ENCODE results near the gene MTHFD1. TPM values are rescaled to one million over a fixed set of nuclear protein-coding genes. Genes with fewer than 3 reads are reported as not detected.

MTHFD1 gene
- total RNA-seq, 1 experiment from 2014 or later, result 226 TPM

DNA sequence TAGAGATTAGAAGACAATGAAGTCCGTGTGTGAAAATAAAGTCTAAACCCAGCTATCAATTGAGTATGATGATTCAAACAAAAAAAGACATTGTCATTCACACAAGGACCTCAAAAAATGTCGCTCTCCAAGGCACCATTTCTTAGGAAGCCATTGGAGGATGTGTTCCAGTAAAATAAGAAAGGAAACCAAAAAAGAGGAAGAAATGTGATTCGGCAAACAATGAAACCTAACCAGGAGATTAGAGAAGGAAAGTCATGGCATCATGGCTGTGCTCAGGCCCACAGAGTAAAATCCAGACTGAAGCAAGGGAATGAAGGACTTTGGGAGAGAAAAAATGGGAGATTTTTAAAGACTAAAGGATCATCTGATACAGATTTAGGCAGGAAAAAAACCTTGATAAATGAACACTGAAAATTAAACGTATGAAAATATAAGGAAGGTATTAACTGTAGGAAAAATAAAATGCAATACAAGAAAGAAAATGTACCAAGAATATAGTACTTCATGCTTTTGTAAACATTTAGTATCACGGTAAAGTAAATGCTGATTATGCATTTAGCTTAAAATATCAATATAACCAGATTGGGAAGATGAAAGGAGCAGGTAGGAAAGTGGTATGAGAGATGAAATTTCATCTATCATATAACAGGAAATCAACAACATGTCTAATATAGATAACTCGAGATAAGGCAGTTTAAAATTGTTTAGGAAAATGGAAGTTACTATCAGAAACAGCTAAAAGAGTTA is 38.2 kb upstream of the MTHFD1 start (continued):
- TF ChIP-seq, protein P1, sequence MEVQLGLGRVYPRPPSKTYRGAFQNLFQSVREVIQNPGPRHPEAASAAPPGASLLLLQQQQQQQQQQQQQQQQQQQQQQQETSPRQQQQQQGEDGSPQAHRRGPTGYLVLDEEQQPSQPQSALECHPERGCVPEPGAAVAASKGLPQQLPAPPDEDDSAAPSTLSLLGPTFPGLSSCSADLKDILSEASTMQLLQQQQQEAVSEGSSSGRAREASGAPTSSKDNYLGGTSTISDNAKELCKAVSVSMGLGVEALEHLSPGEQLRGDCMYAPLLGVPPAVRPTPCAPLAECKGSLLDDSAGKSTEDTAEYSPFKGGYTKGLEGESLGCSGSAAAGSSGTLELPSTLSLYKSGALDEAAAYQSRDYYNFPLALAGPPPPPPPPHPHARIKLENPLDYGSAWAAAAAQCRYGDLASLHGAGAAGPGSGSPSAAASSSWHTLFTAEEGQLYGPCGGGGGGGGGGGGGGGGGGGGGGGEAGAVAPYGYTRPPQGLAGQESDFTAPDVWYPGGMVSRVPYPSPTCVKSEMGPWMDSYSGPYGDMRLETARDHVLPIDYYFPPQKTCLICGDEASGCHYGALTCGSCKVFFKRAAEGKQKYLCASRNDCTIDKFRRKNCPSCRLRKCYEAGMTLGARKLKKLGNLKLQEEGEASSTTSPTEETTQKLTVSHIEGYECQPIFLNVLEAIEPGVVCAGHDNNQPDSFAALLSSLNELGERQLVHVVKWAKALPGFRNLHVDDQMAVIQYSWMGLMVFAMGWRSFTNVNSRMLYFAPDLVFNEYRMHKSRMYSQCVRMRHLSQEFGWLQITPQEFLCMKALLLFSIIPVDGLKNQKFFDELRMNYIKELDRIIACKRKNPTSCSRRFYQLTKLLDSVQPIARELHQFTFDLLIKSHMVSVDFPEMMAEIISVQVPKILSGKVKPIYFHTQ (CRISPR knock-in tag; IDR thresholded peaks at IDR 0.05), result no peak
- TF ChIP-seq FOXP1 (CRISPR knock-in tag; IDR thresholded peaks at IDR 0.05; ENCODE audit: borderline replicate concordance), result no peak
- TF ChIP-seq MXD4 (CRISPR knock-in tag; IDR thresholded peaks at IDR 0.05; ENCODE audit: borderline replicate concordance), result no peak
- TF ChIP-seq, protein P2, sequence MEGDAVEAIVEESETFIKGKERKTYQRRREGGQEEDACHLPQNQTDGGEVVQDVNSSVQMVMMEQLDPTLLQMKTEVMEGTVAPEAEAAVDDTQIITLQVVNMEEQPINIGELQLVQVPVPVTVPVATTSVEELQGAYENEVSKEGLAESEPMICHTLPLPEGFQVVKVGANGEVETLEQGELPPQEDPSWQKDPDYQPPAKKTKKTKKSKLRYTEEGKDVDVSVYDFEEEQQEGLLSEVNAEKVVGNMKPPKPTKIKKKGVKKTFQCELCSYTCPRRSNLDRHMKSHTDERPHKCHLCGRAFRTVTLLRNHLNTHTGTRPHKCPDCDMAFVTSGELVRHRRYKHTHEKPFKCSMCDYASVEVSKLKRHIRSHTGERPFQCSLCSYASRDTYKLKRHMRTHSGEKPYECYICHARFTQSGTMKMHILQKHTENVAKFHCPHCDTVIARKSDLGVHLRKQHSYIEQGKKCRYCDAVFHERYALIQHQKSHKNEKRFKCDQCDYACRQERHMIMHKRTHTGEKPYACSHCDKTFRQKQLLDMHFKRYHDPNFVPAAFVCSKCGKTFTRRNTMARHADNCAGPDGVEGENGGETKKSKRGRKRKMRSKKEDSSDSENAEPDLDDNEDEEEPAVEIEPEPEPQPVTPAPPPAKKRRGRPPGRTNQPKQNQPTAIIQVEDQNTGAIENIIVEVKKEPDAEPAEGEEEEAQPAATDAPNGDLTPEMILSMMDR (IDR thresholded peaks at IDR 0.05), result no peak
- no peak for TF ChIP-seq ZNF138 (CRISPR knock-in tag; conservative IDR thresholded peaks at IDR 0.05)
- no peak for TF ChIP-seq FOXJ3 (CRISPR knock-in tag; IDR thresholded peaks at IDR 0.05; ENCODE audit: borderline replicate concordance)
- TF ChIP-seq, protein P3, sequence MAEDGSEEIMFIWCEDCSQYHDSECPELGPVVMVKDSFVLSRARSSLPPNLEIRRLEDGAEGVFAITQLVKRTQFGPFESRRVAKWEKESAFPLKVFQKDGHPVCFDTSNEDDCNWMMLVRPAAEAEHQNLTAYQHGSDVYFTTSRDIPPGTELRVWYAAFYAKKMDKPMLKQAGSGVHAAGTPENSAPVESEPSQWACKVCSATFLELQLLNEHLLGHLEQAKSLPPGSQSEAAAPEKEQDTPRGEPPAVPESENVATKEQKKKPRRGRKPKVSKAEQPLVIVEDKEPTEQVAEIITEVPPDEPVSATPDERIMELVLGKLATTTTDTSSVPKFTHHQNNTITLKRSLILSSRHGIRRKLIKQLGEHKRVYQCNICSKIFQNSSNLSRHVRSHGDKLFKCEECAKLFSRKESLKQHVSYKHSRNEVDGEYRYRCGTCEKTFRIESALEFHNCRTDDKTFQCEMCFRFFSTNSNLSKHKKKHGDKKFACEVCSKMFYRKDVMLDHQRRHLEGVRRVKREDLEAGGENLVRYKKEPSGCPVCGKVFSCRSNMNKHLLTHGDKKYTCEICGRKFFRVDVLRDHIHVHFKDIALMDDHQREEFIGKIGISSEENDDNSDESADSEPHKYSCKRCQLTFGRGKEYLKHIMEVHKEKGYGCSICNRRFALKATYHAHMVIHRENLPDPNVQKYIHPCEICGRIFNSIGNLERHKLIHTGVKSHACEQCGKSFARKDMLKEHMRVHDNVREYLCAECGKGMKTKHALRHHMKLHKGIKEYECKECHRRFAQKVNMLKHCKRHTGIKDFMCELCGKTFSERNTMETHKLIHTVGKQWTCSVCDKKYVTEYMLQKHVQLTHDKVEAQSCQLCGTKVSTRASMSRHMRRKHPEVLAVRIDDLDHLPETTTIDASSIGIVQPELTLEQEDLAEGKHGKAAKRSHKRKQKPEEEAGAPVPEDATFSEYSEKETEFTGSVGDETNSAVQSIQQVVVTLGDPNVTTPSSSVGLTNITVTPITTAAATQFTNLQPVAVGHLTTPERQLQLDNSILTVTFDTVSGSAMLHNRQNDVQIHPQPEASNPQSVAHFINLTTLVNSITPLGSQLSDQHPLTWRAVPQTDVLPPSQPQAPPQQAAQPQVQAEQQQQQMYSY (CRISPR knock-in tag; IDR thresholded peaks at IDR 0.05), result no peak
- TF ChIP-seq, protein P4, sequence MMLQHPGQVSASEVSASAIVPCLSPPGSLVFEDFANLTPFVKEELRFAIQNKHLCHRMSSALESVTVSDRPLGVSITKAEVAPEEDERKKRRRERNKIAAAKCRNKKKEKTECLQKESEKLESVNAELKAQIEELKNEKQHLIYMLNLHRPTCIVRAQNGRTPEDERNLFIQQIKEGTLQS (CRISPR knock-in tag; conservative IDR thresholded peaks at IDR 0.05), result no peak
- TF ChIP-seq GTF2I (CRISPR knock-in tag; conservative IDR thresholded peaks at IDR 0.05), result no peak

DNA sequence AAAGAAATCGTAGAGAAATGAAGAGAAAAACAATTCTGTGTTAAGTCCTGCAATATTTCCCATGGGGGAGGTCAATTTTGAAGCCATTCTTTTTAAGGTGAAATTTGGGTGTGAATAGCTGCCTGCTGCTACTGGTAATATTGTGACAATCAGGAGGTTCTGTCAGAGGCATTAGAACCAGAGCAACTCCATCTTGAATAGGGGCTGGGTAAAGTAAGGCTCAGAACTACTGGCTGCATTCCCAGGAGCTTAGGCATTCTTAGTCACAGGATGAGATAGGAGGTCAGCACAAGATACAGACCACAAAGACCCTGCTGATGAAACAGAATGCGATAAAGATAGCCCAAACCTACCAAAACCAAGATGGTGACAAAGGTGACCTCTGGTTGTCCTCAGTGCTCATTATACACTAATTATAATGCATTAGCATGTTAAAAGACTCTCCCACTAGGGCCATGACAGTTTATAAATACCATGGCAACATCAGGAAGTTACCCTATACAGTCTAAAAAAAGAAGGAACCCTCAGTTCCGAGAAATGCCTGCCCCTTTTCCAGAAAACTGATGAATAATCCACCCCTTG is 24.8 kb upstream of the MTHFD1 start:
- ChIA-PET CTCF (interaction anchor here (0.8 kb wide), 1 partner anchor 274 kb away, joined by 3 read pairs; no protein-coding TSS in a partner anchor), POLR2A (no interaction called here)
- no peaks in the 10 kb centered on the region for H3K9me3 Mint-ChIP-seq
- no peak overlapping the region for H3K27ac Mint-ChIP-seq
- DNase-seq (ENCODE audit: low spot score) (no peak), ATAC-seq (no peak)
- no peak overlapping the region for H3K4me3 Mint-ChIP-seq
- H3K27me3 Mint-ChIP-seq (ENCODE audit: low read depth), result no peaks in the 10 kb centered on the region
- no peaks in the 10 kb centered on the region for H3K36me3 Mint-ChIP-seq
- peaks cover 13% of the 10 kb centered on the region for H3K4me1 Mint-ChIP-seq
- TF ChIP-seq JUN (CRISPR knock-in tag; IDR thresholded peaks at IDR 0.05) (no peak), EMX1 (CRISPR knock-in tag; IDR thresholded peaks at IDR 0.05) (no peak), TP53 (CRISPR knock-in tag; IDR thresholded peaks at IDR 0.05) (no peak), ETV6 (CRISPR knock-in tag; IDR thresholded peaks at IDR 0.05) (no peak), ZBTB21 (CRISPR knock-in tag; IDR thresholded peaks at IDR 0.05; ENCODE audit: borderline replicate concordance) (no peak), SOX15 (CRISPR knock-in tag; IDR thresholded peaks at IDR 0.05) (no peak)
- TF ChIP-seq, protein P3 (CRISPR knock-in tag; IDR thresholded peaks at IDR 0.05), result no peak
- TF ChIP-seq, protein P5, sequence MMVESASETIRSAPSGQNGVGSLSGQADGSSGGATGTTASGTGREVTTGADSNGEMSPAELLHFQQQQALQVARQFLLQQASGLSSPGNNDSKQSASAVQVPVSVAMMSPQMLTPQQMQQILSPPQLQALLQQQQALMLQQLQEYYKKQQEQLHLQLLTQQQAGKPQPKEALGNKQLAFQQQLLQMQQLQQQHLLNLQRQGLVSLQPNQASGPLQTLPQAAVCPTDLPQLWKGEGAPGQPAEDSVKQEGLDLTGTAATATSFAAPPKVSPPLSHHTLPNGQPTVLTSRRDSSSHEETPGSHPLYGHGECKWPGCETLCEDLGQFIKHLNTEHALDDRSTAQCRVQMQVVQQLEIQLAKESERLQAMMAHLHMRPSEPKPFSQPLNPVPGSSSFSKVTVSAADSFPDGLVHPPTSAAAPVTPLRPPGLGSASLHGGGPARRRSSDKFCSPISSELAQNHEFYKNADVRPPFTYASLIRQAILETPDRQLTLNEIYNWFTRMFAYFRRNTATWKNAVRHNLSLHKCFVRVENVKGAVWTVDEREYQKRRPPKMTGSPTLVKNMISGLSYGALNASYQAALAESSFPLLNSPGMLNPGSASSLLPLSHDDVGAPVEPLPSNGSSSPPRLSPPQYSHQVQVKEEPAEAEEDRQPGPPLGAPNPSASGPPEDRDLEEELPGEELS (CRISPR knock-in tag; IDR thresholded peaks at IDR 0.05), result no peak
- TF ChIP-seq, protein P6, sequence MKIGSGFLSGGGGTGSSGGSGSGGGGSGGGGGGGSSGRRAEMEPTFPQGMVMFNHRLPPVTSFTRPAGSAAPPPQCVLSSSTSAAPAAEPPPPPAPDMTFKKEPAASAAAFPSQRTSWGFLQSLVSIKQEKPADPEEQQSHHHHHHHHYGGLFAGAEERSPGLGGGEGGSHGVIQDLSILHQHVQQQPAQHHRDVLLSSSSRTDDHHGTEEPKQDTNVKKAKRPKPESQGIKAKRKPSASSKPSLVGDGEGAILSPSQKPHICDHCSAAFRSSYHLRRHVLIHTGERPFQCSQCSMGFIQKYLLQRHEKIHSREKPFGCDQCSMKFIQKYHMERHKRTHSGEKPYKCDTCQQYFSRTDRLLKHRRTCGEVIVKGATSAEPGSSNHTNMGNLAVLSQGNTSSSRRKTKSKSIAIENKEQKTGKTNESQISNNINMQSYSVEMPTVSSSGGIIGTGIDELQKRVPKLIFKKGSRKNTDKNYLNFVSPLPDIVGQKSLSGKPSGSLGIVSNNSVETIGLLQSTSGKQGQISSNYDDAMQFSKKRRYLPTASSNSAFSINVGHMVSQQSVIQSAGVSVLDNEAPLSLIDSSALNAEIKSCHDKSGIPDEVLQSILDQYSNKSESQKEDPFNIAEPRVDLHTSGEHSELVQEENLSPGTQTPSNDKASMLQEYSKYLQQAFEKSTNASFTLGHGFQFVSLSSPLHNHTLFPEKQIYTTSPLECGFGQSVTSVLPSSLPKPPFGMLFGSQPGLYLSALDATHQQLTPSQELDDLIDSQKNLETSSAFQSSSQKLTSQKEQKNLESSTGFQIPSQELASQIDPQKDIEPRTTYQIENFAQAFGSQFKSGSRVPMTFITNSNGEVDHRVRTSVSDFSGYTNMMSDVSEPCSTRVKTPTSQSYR (CRISPR knock-in tag; IDR thresholded peaks at IDR 0.05), result no peak
